ENCODE data around the gene CHPT1. TPM values are rescaled to one million over a fixed set of nuclear protein-coding genes. Genes with fewer than 3 reads are reported as not detected.

The CHPT1 gene
- polyA plus RNA-seq, 1 donor from 2014 or later, result 20.5 TPM

DNA sequence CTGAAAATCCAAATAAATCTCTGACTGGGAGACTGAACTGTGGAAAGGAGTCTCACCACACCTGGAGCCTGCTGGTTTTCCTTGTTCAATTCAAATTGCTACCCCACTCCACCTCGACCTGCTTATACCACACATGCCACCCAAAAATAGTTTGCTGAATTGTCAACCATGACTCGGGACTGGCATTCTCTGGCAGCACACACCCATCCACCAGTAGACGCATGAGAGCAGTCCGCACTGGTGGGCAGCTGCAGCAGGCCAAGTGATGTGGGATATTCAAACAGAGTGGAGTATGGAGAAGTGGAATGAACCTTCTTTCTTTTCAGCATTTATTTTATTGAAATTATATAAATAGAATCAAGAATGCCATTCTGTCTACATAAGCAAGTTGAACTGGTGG is 80.5 kb downstream of the CHPT1 start:
- Histone ChIP-seq H3F3A (ENCODE audit: insufficient read depth, low read length, poor library complexity, severe bottlenecking) (no peaks in the 10 kb centered on the region), H3K4me3 (ENCODE audit: low read length) (no peak overlapping the region), H3K9ac (ENCODE audit: low read length) (no peak overlapping the region), H4K20me1 (ENCODE audit: insufficient read depth) (no peaks in the 10 kb centered on the region), H3K79me2 (replicated peaks; ENCODE audit: insufficient read depth, low read length) (no peaks in the 10 kb centered on the region), H2AFZ (ENCODE audit: low read depth, low read length) (no peak overlapping the region), H3K9me3 (ENCODE audit: low read length) (no peaks in the 10 kb centered on the region), H3K4me2 (ENCODE audit: low read length) (no peak overlapping the region), H3K9me2 (ENCODE audit: insufficient read depth, low read length) (no peaks in the 10 kb centered on the region), H3K27ac (ENCODE audit: low read length) (no peak overlapping the region), H3K27me3 (ENCODE audit: insufficient read depth, low read depth, low read length) (no peaks in the 10 kb centered on the region), H3K36me3 (ENCODE audit: insufficient read depth, low read length) (no peaks in the 10 kb centered on the region)
- TF ChIP-seq SMC3 (conservative IDR thresholded peaks at IDR 0.05; ENCODE audit: poor library complexity) (no peak), TAF1 (IDR thresholded peaks at IDR 0.05; ENCODE audit: low read depth) (no peak), EZH2 (IDR thresholded peaks at IDR 0.05; ENCODE audit: borderline replicate concordance, insufficient read depth, low read length, poor library complexity, severe bottlenecking) (no peak), MXI1 (conservative IDR thresholded peaks at IDR 0.05; ENCODE audit: poor library complexity, severe bottlenecking) (no peak), RAD21 (conservative IDR thresholded peaks at IDR 0.05) (no peak), EP300 (conservative IDR thresholded peaks at IDR 0.05; ENCODE audit: poor library complexity, severe bottlenecking) (no peak), POLR2AphosphoS5 (IDR thresholded peaks at IDR 0.05) (no peak)
- TF ChIP-seq, protein P1, sequence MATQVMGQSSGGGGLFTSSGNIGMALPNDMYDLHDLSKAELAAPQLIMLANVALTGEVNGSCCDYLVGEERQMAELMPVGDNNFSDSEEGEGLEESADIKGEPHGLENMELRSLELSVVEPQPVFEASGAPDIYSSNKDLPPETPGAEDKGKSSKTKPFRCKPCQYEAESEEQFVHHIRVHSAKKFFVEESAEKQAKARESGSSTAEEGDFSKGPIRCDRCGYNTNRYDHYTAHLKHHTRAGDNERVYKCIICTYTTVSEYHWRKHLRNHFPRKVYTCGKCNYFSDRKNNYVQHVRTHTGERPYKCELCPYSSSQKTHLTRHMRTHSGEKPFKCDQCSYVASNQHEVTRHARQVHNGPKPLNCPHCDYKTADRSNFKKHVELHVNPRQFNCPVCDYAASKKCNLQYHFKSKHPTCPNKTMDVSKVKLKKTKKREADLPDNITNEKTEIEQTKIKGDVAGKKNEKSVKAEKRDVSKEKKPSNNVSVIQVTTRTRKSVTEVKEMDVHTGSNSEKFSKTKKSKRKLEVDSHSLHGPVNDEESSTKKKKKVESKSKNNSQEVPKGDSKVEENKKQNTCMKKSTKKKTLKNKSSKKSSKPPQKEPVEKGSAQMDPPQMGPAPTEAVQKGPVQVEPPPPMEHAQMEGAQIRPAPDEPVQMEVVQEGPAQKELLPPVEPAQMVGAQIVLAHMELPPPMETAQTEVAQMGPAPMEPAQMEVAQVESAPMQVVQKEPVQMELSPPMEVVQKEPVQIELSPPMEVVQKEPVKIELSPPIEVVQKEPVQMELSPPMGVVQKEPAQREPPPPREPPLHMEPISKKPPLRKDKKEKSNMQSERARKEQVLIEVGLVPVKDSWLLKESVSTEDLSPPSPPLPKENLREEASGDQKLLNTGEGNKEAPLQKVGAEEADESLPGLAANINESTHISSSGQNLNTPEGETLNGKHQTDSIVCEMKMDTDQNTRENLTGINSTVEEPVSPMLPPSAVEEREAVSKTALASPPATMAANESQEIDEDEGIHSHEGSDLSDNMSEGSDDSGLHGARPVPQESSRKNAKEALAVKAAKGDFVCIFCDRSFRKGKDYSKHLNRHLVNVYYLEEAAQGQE (IDR thresholded peaks at IDR 0.05; ENCODE audit: borderline replicate concordance), result no peak
- TF ChIP-seq, protein P2, sequence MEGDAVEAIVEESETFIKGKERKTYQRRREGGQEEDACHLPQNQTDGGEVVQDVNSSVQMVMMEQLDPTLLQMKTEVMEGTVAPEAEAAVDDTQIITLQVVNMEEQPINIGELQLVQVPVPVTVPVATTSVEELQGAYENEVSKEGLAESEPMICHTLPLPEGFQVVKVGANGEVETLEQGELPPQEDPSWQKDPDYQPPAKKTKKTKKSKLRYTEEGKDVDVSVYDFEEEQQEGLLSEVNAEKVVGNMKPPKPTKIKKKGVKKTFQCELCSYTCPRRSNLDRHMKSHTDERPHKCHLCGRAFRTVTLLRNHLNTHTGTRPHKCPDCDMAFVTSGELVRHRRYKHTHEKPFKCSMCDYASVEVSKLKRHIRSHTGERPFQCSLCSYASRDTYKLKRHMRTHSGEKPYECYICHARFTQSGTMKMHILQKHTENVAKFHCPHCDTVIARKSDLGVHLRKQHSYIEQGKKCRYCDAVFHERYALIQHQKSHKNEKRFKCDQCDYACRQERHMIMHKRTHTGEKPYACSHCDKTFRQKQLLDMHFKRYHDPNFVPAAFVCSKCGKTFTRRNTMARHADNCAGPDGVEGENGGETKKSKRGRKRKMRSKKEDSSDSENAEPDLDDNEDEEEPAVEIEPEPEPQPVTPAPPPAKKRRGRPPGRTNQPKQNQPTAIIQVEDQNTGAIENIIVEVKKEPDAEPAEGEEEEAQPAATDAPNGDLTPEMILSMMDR (IDR thresholded peaks at IDR 0.05; ENCODE audit: poor library complexity, severe bottlenecking), result no peak

Small RNA genes lying within 50 kb of the gene (small RNA-seq; reads per million reads assigned to genes)
- gene RNU6-101P (0 reads per million in 3 experiments), gene RNY1P16 (0 reads per million in 3 experiments)

Other genes with a start within 250 kb of the CHPT1 start
- not detected in 2 replicates for gene SPIC, start 222.3 kb upstream of the CHPT1 start, polyA plus RNA-seq
- 0.20 TPM in 1 of 2 replicates, not detected in the other for gene MYBPC1, start 102.7 kb upstream of the CHPT1 start, polyA plus RNA-seq
- 2.1 and 3.4 TPM in 2 replicates for gene SYCP3, start 41.8 kb downstream of the CHPT1 start, polyA plus RNA-seq
- 80.0 and 87.2 TPM in 2 replicates for gene GNPTAB, start 133.3 kb downstream of the CHPT1 start, polyA plus RNA-seq
- 0.17 TPM in 1 of 2 replicates, not detected in the other for gene DRAM1, start 179.9 kb downstream of the CHPT1 start, polyA plus RNA-seq